Activated CD8-positive, alpha-beta memory T cell treated with anti-CD3 and anti-CD28 coated beads for 36 hours (primary cell): ENCODE data around the gene ZNF865. TPM values are rescaled to one million over a fixed set of nuclear protein-coding genes. Genes with fewer than 3 reads are reported as not detected.

Experiments used
- CTCF ChIA-PET: fragments of 350-600 bp; sonication (Branson Sonifier 250); formaldehyde crosslinking; loops from one replicate; lab custom pipeline; 2021; ENCODE audit warnings: antibody characterized with exemption; lab: Charles Lee
- POLR2A ChIA-PET: fragments of 350-600 bp; sonication (Branson Sonifier 250); formaldehyde crosslinking; loops from one replicate; lab custom pipeline; 2021; ENCODE audit warnings: antibody characterized with exemption; lab: Charles Lee
- total RNA-seq, 2 experiments: library from RNA; stranded (reverse); gene quantifications; one replicate each; pipeline ENCODE4 v1.2.3, GENCODE V29; 2021

ZNF865 gene
- total RNA-seq, 2 experiments from 2014 or later = 11.8 to 12.0 TPM

GRCh38 chr19:55599842-55600661, 5.4 kb upstream of the ZNF865 start, which contains the start of gene ZNF524:
ZNF524 (plus strand) TSS chr19:55600288; CDS start chr19:55602113, 1,825 bp downstream.
- POLR2A ChIA-PET = interaction anchor here (1.0 to 1.8 kb wide), 9 partner anchors 18 to 345 kb away, joined by 3 to 9 read pairs (median 5); partner anchors contain the start of genes U2AF2, ZNF579, ZNF581 and ZNF628
- CTCF ChIA-PET = interaction anchor here (0.6 to 1.7 kb wide), 8 partner anchors 17 to 96 kb away, joined by 3 to 10 read pairs (median 5); partner anchors contain the start of gene ZNF784

GRCh38 chr19:55600662-55601028, 4.8 kb upstream of the ZNF865 start:
- POLR2A ChIA-PET = interaction anchor here (1.4 kb wide), 1 partner anchor 42 kb away, joined by 5 read pairs; the partner anchor contains the start of gene ZNF581
- CTCF ChIA-PET = interaction anchor here (1.7 kb wide), 1 partner anchor 97 kb away, joined by 4 read pairs; no protein-coding TSS in a partner anchor

- ChIA-PET CTCF (interaction anchor here (0.6 to 1.7 kb wide), 3 partner anchors 30 to 97 kb away, joined by 4 to 5 read pairs (median 4); no protein-coding TSS in a partner anchor), POLR2A (no interaction called here)
Measured at GRCh38 chr19:55601084-55601483, 4.4 kb upstream of the ZNF865 start.

- ChIA-PET POLR2A (no interaction called here), CTCF (interaction anchor here (1.0 to 1.7 kb wide), 2 partner anchors 29 to 98 kb away, joined by 4 to 5 read pairs; no protein-coding TSS in a partner anchor)
Measured at GRCh38 chr19:55602104-55603001, 3.1 kb upstream of the ZNF865 start.

GRCh38 chr19:55603115-55603514, 2.3 kb upstream of the ZNF865 start:
- ChIA-PET CTCF (no interaction called here), POLR2A (no interaction called here)

- ChIA-PET POLR2A (interaction anchor here (0.7 kb wide), 1 partner anchor 25 kb away, joined by 4 read pairs; no protein-coding TSS in a partner anchor), CTCF (interaction anchor here (0.5 to 1.5 kb wide), 5 partner anchors 10 to 542 kb away, joined by 3 to 4 read pairs (median 3); partner anchors contain the start of gene ZNF784)
Measured at GRCh38 chr19:55603581-55604292, 1.7 kb upstream of the ZNF865 start.

- CTCF ChIA-PET = interaction anchor here (0.8 to 4.1 kb wide), 10 partner anchors 10 to 138 kb away, joined by 3 to 25 read pairs (median 5); partner anchors contain the start of gene ZNF784
- POLR2A ChIA-PET = interaction anchor here (1.0 to 1.5 kb wide), 3 partner anchors 20 to 38 kb away, joined by 3 to 4 read pairs (median 4); partner anchors contain the start of genes ZNF581 and ZNF784
Measured at GRCh38 chr19:55605207-55605636, 225 bp upstream of the ZNF865 start.

GRCh38 chr19:55606471-55606787, 982 bp downstream of the ZNF865 start:
- POLR2A ChIA-PET = interaction anchor here (0.5 to 1.5 kb wide), 3 partner anchors 19 to 36 kb away, joined by 4 to 7 read pairs (median 4); partner anchors contain the start of genes ZNF581 and ZNF784

GRCh38 chr19:55606817-55607216, 1.4 kb downstream of the ZNF865 start:
- ChIA-PET POLR2A (interaction anchor here (0.5 to 1.5 kb wide), 3 partner anchors 27 to 138 kb away, joined by 3 to 7 read pairs (median 4); partner anchors contain the start of gene ZNF581), CTCF (interaction anchor here (0.7 to 4.1 kb wide), 15 partner anchors 9 to 465 kb away, joined by 3 to 25 read pairs (median 5); partner anchors contain the start of genes CCDC106, ZNF628 and ZNF784)

More at GRCh38 chr19:55606471-55606787, 982 bp downstream of the ZNF865 start:
- CTCF ChIA-PET = interaction anchor here (0.6 to 4.1 kb wide), 17 partner anchors 9 to 610 kb away, joined by 3 to 25 read pairs (median 5); partner anchors contain the start of genes CCDC106, ZNF628 and ZNF784

- ChIA-PET POLR2A (no interaction called here), CTCF (interaction anchor here (4.1 kb wide), 1 partner anchor 22 kb away, joined by 25 read pairs; no protein-coding TSS in a partner anchor)
Measured at GRCh38 chr19:55609326-55609725, 3.9 kb downstream of the ZNF865 start.

- POLR2A ChIA-PET = no interaction called here
- CTCF ChIA-PET = interaction anchor here (0.7 kb wide), 1 partner anchor 27 kb away, joined by 5 read pairs; no protein-coding TSS in a partner anchor
Measured at GRCh38 chr19:55611300-55611982, 6.0 kb downstream of the ZNF865 start.

- ChIA-PET CTCF (interaction anchor here (0.5 kb wide), 1 partner anchor 100 kb away, joined by 4 read pairs; no protein-coding TSS in a partner anchor), POLR2A (no interaction called here)
Measured at GRCh38 chr19:55611983-55612645, 6.7 kb downstream of the ZNF865 start.

- ChIA-PET POLR2A (no interaction called here), CTCF (interaction anchor here (1.2 kb wide), 1 partner anchor 18 kb away, joined by 4 read pairs; no protein-coding TSS in a partner anchor)
Measured at GRCh38 chr19:55613396-55613795, 7.9 kb downstream of the ZNF865 start.

- CTCF ChIA-PET = interaction anchor here (1.2 kb wide), 1 partner anchor 18 kb away, joined by 4 read pairs; no protein-coding TSS in a partner anchor
Measured at GRCh38 chr19:55613930-55614710, 8.7 kb downstream of the ZNF865 start.

GRCh38 chr19:55614711-55615542, 9.5 kb downstream of the ZNF865 start:
- POLR2A ChIA-PET = no interaction called here
- CTCF ChIA-PET = interaction anchor here (1.2 kb wide), 1 partner anchor 9 kb away, joined by 4 read pairs; no protein-coding TSS in a partner anchor

More at GRCh38 chr19:55613930-55614710, 8.7 kb downstream of the ZNF865 start:
- POLR2A ChIA-PET = no interaction called here
